Measurements from ENCODE around the gene RPS26. TPM values are rescaled to one million over a fixed set of nuclear protein-coding genes. Genes with fewer than 3 reads are reported as not detected.

Gene RPS26
- total RNA-seq, 1 experiment from 2014 or later, result 77.2 TPM

- CTCF ChIA-PET, result interaction anchor here (0.7 to 3.5 kb wide), 14 partner anchors 12 to 308 kb away, joined by 3 to 22 read pairs (median 6); partner anchors contain the start of genes ERBB3, ESYT1, PA2G4 and SUOX
- Mint-ChIP-seq H3K27ac (peak overlapping the region; percentile 96), H3K9me3 (no peaks in the 10 kb centered on the region), H3K36me3 (peaks cover 34% of the 10 kb centered on the region), H3K4me1 (peaks cover 31% of the 10 kb centered on the region), H3K4me3 (no peak overlapping the region), H3K27me3 (ENCODE audit: low read depth) (no peaks in the 10 kb centered on the region)
- ATAC-seq (peak; percentile 1; the same call in 1 of the 2 replicates), DNase-seq (ENCODE audit: low spot score) (no peak)
- TF ChIP-seq AR (CRISPR knock-in tag; IDR thresholded peaks at IDR 0.05) (peak; percentile 8; the same call in 1 of the 2 replicates), NFATC4 (CRISPR knock-in tag; IDR thresholded peaks at IDR 0.05) (0 out of 2 replicates have a peak, but pooled peaks have one; percentile 33), PRRX2 (CRISPR knock-in tag; IDR thresholded peaks at IDR 0.05) (peak; percentile 85; the same call in 1 of the 2 replicates), ERG (CRISPR knock-in tag; IDR thresholded peaks at IDR 0.05) (0 out of 2 replicates have a peak, but pooled peaks have one; percentile 73), ZNF425 (CRISPR knock-in tag; conservative IDR thresholded peaks at IDR 0.05) (no peak)
- POLR2A ChIA-PET, result interaction anchor here (0.6 to 3.2 kb wide), 9 partner anchors 10 to 73 kb away, joined by 3 to 12 read pairs (median 3); partner anchors contain the start of genes PA2G4, RAB5B and SUOX
These were observed 4.5 kb downstream of the RPS26 start for GRCh38 chr12:56046027-56046780.

- no peaks in the 10 kb centered on the region for H3K36me3 Mint-ChIP-seq
- no peak for DNase-seq (ENCODE audit: low spot score)
- no peaks in the 10 kb centered on the region for H3K9me3 Mint-ChIP-seq
- no peak overlapping the region for H3K27ac Mint-ChIP-seq
- no peaks in the 10 kb centered on the region for H3K27me3 Mint-ChIP-seq (ENCODE audit: low read depth)
- ChIA-PET POLR2A (interaction anchor here (0.6 kb wide), 1 partner anchor 25 kb away, joined by 6 read pairs; no protein-coding TSS in a partner anchor), CTCF (interaction anchor here (0.9 kb wide), 1 partner anchor 32 kb away, joined by 4 read pairs; no protein-coding TSS in a partner anchor)
- no peak overlapping the region for H3K4me3 Mint-ChIP-seq
- no peak for ATAC-seq
- no peaks in the 10 kb centered on the region for H3K4me1 Mint-ChIP-seq
- TF ChIP-seq HMGXB4 (CRISPR knock-in tag; IDR thresholded peaks at IDR 0.05) (no peak), SMAD3 (CRISPR knock-in tag; IDR thresholded peaks at IDR 0.05; ENCODE audit: borderline replicate concordance) (no peak), ZNF281 (CRISPR knock-in tag; IDR thresholded peaks at IDR 0.05) (no peak), RELA (CRISPR knock-in tag; IDR thresholded peaks at IDR 0.05; ENCODE audit: borderline replicate concordance) (no peak), IRF2 (CRISPR knock-in tag; IDR thresholded peaks at IDR 0.05; ENCODE audit: borderline replicate concordance, low read depth) (no peak), ZNF121 (CRISPR knock-in tag; IDR thresholded peaks at IDR 0.05) (no peak), PRRX2 (CRISPR knock-in tag; IDR thresholded peaks at IDR 0.05) (no peak), STAT6 (CRISPR knock-in tag; conservative IDR thresholded peaks at IDR 0.05; ENCODE audit: low read depth) (no peak), MAX (CRISPR knock-in tag; IDR thresholded peaks at IDR 0.05) (no peak), ATF2 (CRISPR knock-in tag; IDR thresholded peaks at IDR 0.05; ENCODE audit: borderline replicate concordance, low read depth) (no peak), MXD4 (CRISPR knock-in tag; IDR thresholded peaks at IDR 0.05; ENCODE audit: borderline replicate concordance) (no peak), KAT7 (CRISPR knock-in tag; IDR thresholded peaks at IDR 0.05; ENCODE audit: borderline replicate concordance) (no peak)
These were observed 11.7 kb downstream of the RPS26 start for GRCh38 chr12:56053407-56053893.
